ENCODE results near the gene SLC23A2.

DNA sequence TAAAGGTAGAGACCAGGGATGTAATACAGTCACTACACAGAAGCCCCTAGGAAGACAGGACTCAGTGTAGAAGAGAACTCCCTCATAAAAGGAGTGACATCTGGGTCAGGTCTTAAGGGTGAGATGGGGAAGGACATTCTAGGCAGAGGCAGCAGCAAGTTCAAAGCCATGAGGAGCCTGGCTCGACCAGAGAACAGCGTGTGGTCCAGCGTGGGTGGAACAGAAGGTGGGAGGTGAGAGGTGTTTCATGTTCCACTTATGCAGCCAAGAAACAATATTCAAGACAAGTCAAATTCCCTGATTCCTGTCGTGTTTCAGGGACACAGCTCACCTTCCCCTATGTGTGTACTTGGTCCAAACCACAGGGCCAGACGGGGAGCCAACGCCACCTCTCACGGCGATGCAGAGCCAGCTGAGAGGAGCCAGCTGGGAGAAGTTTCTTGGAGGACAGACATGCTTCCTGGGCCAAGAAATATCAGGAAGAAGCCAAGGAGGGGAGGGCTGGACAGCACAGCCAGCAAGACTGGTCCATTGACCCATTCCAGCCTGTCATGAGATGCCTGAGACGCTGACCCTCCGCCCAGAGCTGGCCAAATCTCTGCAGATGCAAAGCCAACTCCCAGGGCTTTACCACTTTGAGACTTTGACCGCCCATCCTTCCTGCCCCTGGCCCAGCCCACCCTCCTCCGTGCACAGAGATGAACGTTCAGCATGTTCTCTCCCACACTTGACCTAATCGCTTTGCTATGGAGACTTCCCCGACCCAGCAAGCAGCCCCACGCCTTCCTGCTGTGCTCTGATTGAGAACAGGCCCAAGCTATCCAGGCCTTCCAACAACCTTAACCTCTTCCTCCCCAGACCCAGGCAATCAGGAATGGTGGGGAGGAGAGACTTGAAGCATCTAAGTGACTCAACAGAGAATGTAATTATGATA lies 165.8 kb downstream of the SLC23A2 start:
- TF ChIP-seq, protein P1, sequence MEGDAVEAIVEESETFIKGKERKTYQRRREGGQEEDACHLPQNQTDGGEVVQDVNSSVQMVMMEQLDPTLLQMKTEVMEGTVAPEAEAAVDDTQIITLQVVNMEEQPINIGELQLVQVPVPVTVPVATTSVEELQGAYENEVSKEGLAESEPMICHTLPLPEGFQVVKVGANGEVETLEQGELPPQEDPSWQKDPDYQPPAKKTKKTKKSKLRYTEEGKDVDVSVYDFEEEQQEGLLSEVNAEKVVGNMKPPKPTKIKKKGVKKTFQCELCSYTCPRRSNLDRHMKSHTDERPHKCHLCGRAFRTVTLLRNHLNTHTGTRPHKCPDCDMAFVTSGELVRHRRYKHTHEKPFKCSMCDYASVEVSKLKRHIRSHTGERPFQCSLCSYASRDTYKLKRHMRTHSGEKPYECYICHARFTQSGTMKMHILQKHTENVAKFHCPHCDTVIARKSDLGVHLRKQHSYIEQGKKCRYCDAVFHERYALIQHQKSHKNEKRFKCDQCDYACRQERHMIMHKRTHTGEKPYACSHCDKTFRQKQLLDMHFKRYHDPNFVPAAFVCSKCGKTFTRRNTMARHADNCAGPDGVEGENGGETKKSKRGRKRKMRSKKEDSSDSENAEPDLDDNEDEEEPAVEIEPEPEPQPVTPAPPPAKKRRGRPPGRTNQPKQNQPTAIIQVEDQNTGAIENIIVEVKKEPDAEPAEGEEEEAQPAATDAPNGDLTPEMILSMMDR (IDR thresholded peaks at IDR 0.05): no peak
- TF ChIP-seq EP300 (IDR thresholded peaks at IDR 0.05) (no peak), POLR2AphosphoS5 (IDR thresholded peaks at IDR 0.05) (no peak)

All from suprapubic skin (tissue), 4 donors.